HEK293 (cell line): ENCODE data around the gene BRAT1.
A peak's percentile ranks its signal among the peaks of the same experiment; 100 is the strongest.

Experiments
- CTCF ChIA-PET: fragments of 350-600 bp; formaldehyde crosslinking; extraction: SDS; loops from one replicate; lab custom pipeline; 2021; ENCODE audit warnings: antibody characterized with exemption; lab: Yijun Ruan, JAX
- POLR2A ChIA-PET: fragments of 300-600 bp; formaldehyde crosslinking; extraction: SDS; loops from one replicate; lab custom pipeline; 2020; ENCODE audit warnings: antibody characterized with exemption, inconsistent platforms; lab: Yijun Ruan, JAX
- H3K27ac ChIP-seq: fragments of 200-500 bp; sonication (Bioruptor generic); 2 replicates; pipeline ENCODE4 v1.5.1; 2014; ENCODE audit warnings: low read depth, low read length, control low read depth, inconsistent platforms; ENCODE audit errors: extremely low read depth
- H3K36me3 ChIP-seq, 2 experiments: fragments of 200-500 bp in 1 of 2; sonication (Bioruptor generic) in 1 of 2; 1 replicate in 1 of 2; 2 replicates in 1 of 2; pipeline ENCODE4 v1.5.1; 2014 to 2017; ENCODE audit warnings: inconsistent platforms in 2 of 2, low read length in 2 of 2; ENCODE audit not compliant: control insufficient read depth in 2 of 2, insufficient read depth in 1 of 2
- H3K4me1 ChIP-seq: fragments of 200-500 bp; sonication (Bioruptor generic); 2 replicates; pipeline ENCODE4 v1.5.1; 2014; ENCODE audit warnings: mild to moderate bottlenecking, low read length, inconsistent platforms; ENCODE audit not compliant: control insufficient read depth, insufficient read depth
- H3K4me3 ChIP-seq: 2 replicates; pipeline ENCODE4 v1.5.1; 2011; ENCODE audit warnings: low read depth, mild to moderate bottlenecking, control low read depth, low read length, moderate library complexity
- H3K9me3 ChIP-seq: fragments of 200-500 bp; sonication (Bioruptor generic); 2 replicates; pipeline ENCODE4 v1.5.1; 2014; ENCODE audit warnings: low read depth, low read length, inconsistent platforms; ENCODE audit not compliant: control insufficient read depth, insufficient read depth
- ELK4 ChIP-seq: IDR thresholded peaks from 2 replicates; pipeline ENCODE4 v1.6.1; 2011; ENCODE audit warnings: mild to moderate bottlenecking, low read depth, low read length, borderline replicate concordance
- GLIS2 ChIP-seq: fragments of 450-650 bp; formaldehyde crosslinking; IDR thresholded peaks from 2 replicates; pipeline ENCODE4 v1.5.1; 2016; ENCODE audit warnings: missing biosample characterization, missing genetic modification characterization
- HOXC10 ChIP-seq: sonication (generic); formaldehyde crosslinking; IDR thresholded peaks from 2 replicates; pipeline ENCODE4 v1.8.1; 2023; ENCODE audit warnings: mild to moderate bottlenecking, missing genetic modification reagents
- KLF16 ChIP-seq: fragments of 450-650 bp; formaldehyde crosslinking; IDR thresholded peaks from 2 replicates; pipeline ENCODE4 v1.5.1; 2017; ENCODE audit warnings: missing biosample characterization, missing genetic modification characterization
- MYNN ChIP-seq: fragments of 450-650 bp; formaldehyde crosslinking; IDR thresholded peaks from 2 replicates; pipeline ENCODE4 v1.5.1; 2016; ENCODE audit warnings: missing biosample characterization, missing genetic modification characterization, borderline replicate concordance
- MZF1 ChIP-seq: fragments of 450-650 bp; formaldehyde crosslinking; IDR thresholded peaks from 2 replicates; pipeline ENCODE4 v1.5.1; 2017; ENCODE audit warnings: missing biosample characterization, missing genetic modification characterization, borderline replicate concordance
- OVOL3 ChIP-seq: fragments of 450-650 bp; formaldehyde crosslinking; IDR thresholded peaks from 2 replicates; pipeline ENCODE4 v1.5.1; 2016; ENCODE audit warnings: missing biosample characterization, missing genetic modification characterization
- SETDB1 ChIP-seq: IDR thresholded peaks from one replicate; pipeline ENCODE4 v1.6.1; 2017; ENCODE audit warnings: mild to moderate bottlenecking, low read length, moderate library complexity, mixed read lengths; ENCODE audit not compliant: insufficient read length
- ZBTB10 ChIP-seq: fragments of 450-650 bp; formaldehyde crosslinking; IDR thresholded peaks from 2 replicates; pipeline ENCODE4 v1.5.1; 2016; ENCODE audit warnings: missing biosample characterization, missing genetic modification characterization
- ZBTB20 ChIP-seq: fragments of 450-650 bp; formaldehyde crosslinking; IDR thresholded peaks from 2 replicates; pipeline ENCODE4 v1.5.1; 2016; ENCODE audit warnings: missing biosample characterization, missing genetic modification characterization
- ZNF155 ChIP-seq: fragments of 450-650 bp; formaldehyde crosslinking; IDR thresholded peaks from 2 replicates; pipeline ENCODE4 v1.5.1; 2016; ENCODE audit warnings: missing biosample characterization, missing genetic modification characterization
- ZNF157 ChIP-seq: fragments of 450-650 bp; formaldehyde crosslinking; IDR thresholded peaks from 2 replicates; pipeline ENCODE4 v1.5.1; 2016; ENCODE audit warnings: missing biosample characterization, missing genetic modification characterization
- ZNF223 ChIP-seq: fragments of 450-650 bp; formaldehyde crosslinking; IDR thresholded peaks from 2 replicates; pipeline ENCODE4 v1.5.1; 2016; ENCODE audit warnings: missing biosample characterization, missing genetic modification characterization
- ZNF335 ChIP-seq: fragments of 450-650 bp; formaldehyde crosslinking; conservative IDR thresholded peaks from 2 replicates; pipeline ENCODE4 v1.5.1; 2016; ENCODE audit warnings: missing biosample characterization, missing genetic modification characterization
- ZNF350 ChIP-seq: fragments of 450-650 bp; formaldehyde crosslinking; IDR thresholded peaks from 2 replicates; pipeline ENCODE4 v1.5.0; 2017; ENCODE audit warnings: missing biosample characterization, mild to moderate bottlenecking, missing genetic modification characterization
- ZNF548 ChIP-seq: fragments of 450-650 bp; formaldehyde crosslinking; IDR thresholded peaks from 2 replicates; pipeline ENCODE4 v1.5.1; 2016; ENCODE audit warnings: missing biosample characterization, missing genetic modification characterization
- ZNF561 ChIP-seq: fragments of 450-650 bp; IDR thresholded peaks from 2 replicates; pipeline ENCODE4 v1.5.1; 2018; ENCODE audit warnings: missing biosample characterization, missing genetic modification characterization, borderline replicate concordance
- ZNF621 ChIP-seq: fragments of 450-650 bp; formaldehyde crosslinking; IDR thresholded peaks from 2 replicates; pipeline ENCODE4 v1.5.1; 2017; ENCODE audit warnings: missing biosample characterization, missing genetic modification characterization
- ZNF623 ChIP-seq: fragments of 450-650 bp; formaldehyde crosslinking; IDR thresholded peaks from 2 replicates; pipeline ENCODE4 v1.5.1; 2016; ENCODE audit warnings: missing biosample characterization, missing genetic modification characterization
- ZNF629 ChIP-seq: fragments of 450-650 bp; formaldehyde crosslinking; IDR thresholded peaks from 2 replicates; pipeline ENCODE4 v1.5.1; 2017; ENCODE audit warnings: missing biosample characterization, missing genetic modification characterization
- TF ChIP-seq, protein P1 (sequence below): fragments of 450-650 bp; formaldehyde crosslinking; IDR thresholded peaks from 2 replicates; pipeline ENCODE4 v1.5.1; 2016; ENCODE audit warnings: missing biosample characterization, missing genetic modification characterization

BRAT1 gene

DNA sequence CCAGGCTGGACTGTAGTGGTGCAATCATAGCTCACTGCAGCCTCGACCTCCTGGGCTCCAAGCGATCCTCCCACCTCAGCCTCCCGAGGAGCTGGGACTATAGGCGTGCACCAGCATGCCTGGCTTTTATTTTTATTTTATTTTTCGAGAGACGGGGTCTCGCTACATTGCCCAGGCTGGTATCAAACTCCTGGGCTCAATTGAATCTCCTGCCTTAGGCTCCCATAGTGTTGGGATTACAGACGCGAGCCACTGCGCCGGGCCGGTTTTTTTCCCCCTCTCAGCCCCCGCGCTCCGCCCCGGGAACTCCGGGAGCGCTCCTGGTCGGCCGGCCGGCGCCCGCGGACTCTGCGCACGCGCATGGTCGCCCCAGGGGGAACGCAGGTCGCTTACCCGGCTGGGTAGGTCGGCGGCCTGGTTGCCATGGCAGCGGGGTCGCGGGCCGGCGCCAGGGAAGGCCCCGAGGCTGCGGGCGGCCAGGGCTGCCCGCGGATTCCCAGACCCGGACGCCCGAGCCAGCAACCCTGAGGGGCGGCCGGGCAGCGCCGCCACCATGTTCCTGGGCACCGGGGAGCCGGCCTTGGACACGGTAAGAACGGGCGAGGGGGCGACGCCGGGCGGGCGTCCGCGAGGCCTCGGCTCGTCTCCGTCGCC lies 3.4 kb upstream of the BRAT1 start, which contains the start of gene IQCE (continued):
- TF ChIP-seq ZNF623 (tag by site-specific recombination) (no peak), ZNF629 (no peak), KLF16 (tag by site-specific recombination) (no peak), ZNF157 (tag by site-specific recombination) (no peak), ZBTB20 (tag by site-specific recombination) (peak; percentile 33; the same call in 1 of the 2 replicates), ZNF155 (no peak), ZNF561 (tag by site-specific recombination) (no peak; the same call in 1 of the 2 replicates), ELK4 (no peak), ZNF350 (tag by site-specific recombination) (no peak), SETDB1 (no peak), MYNN (tag by site-specific recombination) (no peak), OVOL3 (tag by site-specific recombination) (no peak), ZNF335 (tag by site-specific recombination) (peak; percentile 91), ZNF548 (tag by site-specific recombination) (no peak), ZNF621 (tag by site-specific recombination) (no peak), ZNF223 (tag by site-specific recombination) (no peak)

DNA sequence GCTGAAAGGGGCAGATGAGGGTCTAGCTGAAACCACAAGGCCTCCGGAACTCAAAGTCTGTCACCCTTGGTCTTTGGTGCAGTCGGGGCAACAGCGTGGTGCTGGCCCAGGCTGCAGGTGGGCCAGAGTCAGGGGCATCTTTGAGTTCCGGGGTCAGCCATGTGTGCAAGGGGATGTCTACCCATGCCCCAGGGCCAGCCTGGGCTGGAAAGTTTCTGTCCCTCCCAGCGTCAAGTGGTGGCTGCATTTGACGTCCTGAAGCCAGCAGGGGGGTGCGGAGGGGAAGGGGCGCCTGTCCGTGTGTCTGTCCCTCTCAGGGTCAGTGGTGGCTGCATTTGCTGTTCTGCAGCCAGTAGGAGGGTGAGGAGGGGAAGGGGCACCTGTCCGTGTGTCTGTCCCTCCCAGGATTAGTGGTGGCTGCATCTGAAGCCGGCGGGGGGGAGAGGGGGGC lies 638 bp downstream of the BRAT1 start:
- TF ChIP-seq MZF1 (tag by site-specific recombination): no peak
- TF ChIP-seq GLIS2 (tag by site-specific recombination): peak; percentile 19; the same call in 1 of the 2 replicates
- no peak for TF ChIP-seq ZBTB10
- TF ChIP-seq HOXC10: no peak
- TF ChIP-seq, protein P1, sequence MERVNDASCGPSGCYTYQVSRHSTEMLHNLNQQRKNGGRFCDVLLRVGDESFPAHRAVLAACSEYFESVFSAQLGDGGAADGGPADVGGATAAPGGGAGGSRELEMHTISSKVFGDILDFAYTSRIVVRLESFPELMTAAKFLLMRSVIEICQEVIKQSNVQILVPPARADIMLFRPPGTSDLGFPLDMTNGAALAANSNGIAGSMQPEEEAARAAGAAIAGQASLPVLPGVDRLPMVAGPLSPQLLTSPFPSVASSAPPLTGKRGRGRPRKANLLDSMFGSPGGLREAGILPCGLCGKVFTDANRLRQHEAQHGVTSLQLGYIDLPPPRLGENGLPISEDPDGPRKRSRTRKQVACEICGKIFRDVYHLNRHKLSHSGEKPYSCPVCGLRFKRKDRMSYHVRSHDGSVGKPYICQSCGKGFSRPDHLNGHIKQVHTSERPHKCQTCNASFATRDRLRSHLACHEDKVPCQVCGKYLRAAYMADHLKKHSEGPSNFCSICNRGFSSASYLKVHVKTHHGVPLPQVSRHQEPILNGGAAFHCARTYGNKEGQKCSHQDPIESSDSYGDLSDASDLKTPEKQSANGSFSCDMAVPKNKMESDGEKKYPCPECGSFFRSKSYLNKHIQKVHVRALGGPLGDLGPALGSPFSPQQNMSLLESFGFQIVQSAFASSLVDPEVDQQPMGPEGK (tag by site-specific recombination): peak; percentile 11
- peak; percentile 74 for TF ChIP-seq ZBTB20 (tag by site-specific recombination)
- Histone ChIP-seq H3K27ac (peak overlapping the region; percentile 6; the same call in 1 of the 2 replicates), H3K9me3 (no peaks in the 10 kb centered on the region), H3K4me1 (peaks cover 2% of the 10 kb centered on the region; the same call in 1 of the 2 replicates), H3K36me3 (peaks cover 14 to 27% of the 10 kb centered on the region in 2 experiments; a peak in 2 of 3 replicates), H3K4me3 (peak overlapping the region; percentile 88)
- POLR2A ChIA-PET: interaction anchor here (0.6 kb wide), 1 partner anchor 173 kb away, joined by 6 read pairs; no protein-coding TSS in a partner anchor
- CTCF ChIA-PET: interaction anchor here (0.7 to 0.9 kb wide), 2 partner anchors 126 to 994 kb away, joined by 3 to 5 read pairs; no protein-coding TSS in a partner anchor
